RWPE2 (cell line): Measurements from ENCODE around the gene SYNE1.
"Not testable (repeated sequence)": the region's sequence is repeated elsewhere in the genome, so short reads cannot be mapped to it uniquely, and the experiment has no call there.

ENCODE experiments used
- ATAC-seq: fragments of 200-7000 bp; cut with Tn5 transposase; 3 replicates; pipeline ENCODE4 v1.9.1; 2021; ENCODE audit warnings: low read depth
- DNase-seq: peaks from one replicate; pipeline ENCODE4 v3.0.0-alpha.2; 2020; ENCODE audit warnings: low spot score
- H3K27ac ChIP-seq: fragments of 450-650 bp; 2 replicates; pipeline ENCODE4 v1.5.1; 2017; ENCODE audit warnings: mild to moderate bottlenecking; ENCODE audit not compliant: poor library complexity, severe bottlenecking
- H3K27me3 ChIP-seq: fragments of 250-450 bp; sonication (Bioruptor Pico); 2 replicates; pipeline ENCODE4 v1.5.1; 2021; ENCODE audit warnings: mild to moderate bottlenecking, moderate library complexity; ENCODE audit not compliant: insufficient read depth, poor library complexity, severe bottlenecking
- H3K36me3 ChIP-seq: fragments of 250-450 bp; sonication (Bioruptor Pico); 2 replicates; pipeline ENCODE4 v1.5.1; 2020; ENCODE audit warnings: low read depth, mild to moderate bottlenecking, moderate library complexity
- H3K4me1 ChIP-seq: fragments of 250-450 bp; sonication (Bioruptor Pico); 2 replicates; pipeline ENCODE4 v1.5.1; 2021; ENCODE audit warnings: mild to moderate bottlenecking, moderate library complexity; ENCODE audit not compliant: insufficient read depth, poor library complexity, severe bottlenecking
- H3K4me3 ChIP-seq: fragments of 250-450 bp; sonication (Bioruptor Pico); 2 replicates; pipeline ENCODE4 v1.5.1; 2021; ENCODE audit warnings: mild to moderate bottlenecking, moderate library complexity; ENCODE audit not compliant: severe bottlenecking
- H3K9me3 ChIP-seq: fragments of 250-450 bp; sonication (Bioruptor Pico); 2 replicates; pipeline ENCODE4 v1.5.1; 2021; ENCODE audit warnings: mild to moderate bottlenecking, moderate library complexity; ENCODE audit not compliant: severe bottlenecking
- TF ChIP-seq, protein P1 (sequence below): fragments of 450-650 bp; IDR thresholded peaks from one replicate; pipeline ENCODE4 v1.5.1; 2017; ENCODE audit warnings: mild to moderate bottlenecking, moderate library complexity; ENCODE audit not compliant: poor library complexity, severe bottlenecking

The SYNE1 gene

DNA sequence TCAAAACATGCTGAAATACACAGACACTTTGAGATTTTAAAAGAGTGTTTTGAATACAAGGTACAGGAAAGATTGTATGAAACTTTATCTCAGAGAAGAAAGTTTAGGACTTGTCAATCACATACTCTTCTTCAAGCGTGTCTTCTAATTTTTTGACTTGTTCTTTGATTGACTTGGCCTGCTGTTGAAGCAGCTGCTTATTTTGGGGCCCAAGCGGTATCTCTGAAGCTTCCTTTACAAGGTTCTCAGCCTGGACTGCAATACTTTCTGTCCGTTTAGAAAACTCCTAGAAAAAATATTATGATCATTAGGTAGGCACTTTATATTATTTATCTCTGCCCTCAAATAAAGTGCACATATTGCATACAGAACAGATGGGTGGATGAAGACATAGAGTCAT, 201.3 kb downstream of the SYNE1 start:
- H3K9me3 ChIP-seq, result no peaks in the 10 kb centered on the region
- no peaks in the 10 kb centered on the region for H3K27me3 ChIP-seq
- TF ChIP-seq, protein P1, sequence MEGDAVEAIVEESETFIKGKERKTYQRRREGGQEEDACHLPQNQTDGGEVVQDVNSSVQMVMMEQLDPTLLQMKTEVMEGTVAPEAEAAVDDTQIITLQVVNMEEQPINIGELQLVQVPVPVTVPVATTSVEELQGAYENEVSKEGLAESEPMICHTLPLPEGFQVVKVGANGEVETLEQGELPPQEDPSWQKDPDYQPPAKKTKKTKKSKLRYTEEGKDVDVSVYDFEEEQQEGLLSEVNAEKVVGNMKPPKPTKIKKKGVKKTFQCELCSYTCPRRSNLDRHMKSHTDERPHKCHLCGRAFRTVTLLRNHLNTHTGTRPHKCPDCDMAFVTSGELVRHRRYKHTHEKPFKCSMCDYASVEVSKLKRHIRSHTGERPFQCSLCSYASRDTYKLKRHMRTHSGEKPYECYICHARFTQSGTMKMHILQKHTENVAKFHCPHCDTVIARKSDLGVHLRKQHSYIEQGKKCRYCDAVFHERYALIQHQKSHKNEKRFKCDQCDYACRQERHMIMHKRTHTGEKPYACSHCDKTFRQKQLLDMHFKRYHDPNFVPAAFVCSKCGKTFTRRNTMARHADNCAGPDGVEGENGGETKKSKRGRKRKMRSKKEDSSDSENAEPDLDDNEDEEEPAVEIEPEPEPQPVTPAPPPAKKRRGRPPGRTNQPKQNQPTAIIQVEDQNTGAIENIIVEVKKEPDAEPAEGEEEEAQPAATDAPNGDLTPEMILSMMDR, result no peak
- H3K4me1 ChIP-seq, result no peaks in the 10 kb centered on the region
- no peak for ATAC-seq
- no peak overlapping the region for H3K27ac ChIP-seq
- no peak for DNase-seq
- H3K36me3 ChIP-seq, result no peaks in the 10 kb centered on the region
- no peak overlapping the region for H3K4me3 ChIP-seq

DNA sequence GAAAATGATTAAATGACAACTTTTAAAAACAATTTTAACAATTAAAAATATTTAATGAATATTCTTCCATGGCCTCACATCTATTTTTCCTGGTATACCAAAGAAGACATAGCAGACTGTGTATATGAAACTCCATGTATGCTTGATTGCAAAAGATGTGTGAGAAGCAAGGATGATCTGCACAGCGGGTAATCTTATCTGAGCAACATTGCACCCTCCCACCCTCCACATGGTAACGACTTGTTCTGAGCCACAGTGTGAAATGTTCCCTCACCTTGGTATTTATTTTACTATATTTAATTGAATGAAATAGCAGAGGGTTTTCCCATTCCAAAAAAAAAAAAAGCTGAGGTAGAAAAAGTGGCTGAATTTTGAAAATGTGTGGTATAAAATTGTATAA, 204.4 kb downstream of the SYNE1 start:
- H3K27ac ChIP-seq, result no peak overlapping the region
- H3K27me3 ChIP-seq, result no peaks in the 10 kb centered on the region
- no peaks in the 10 kb centered on the region for H3K36me3 ChIP-seq
- H3K4me1 ChIP-seq, result no peaks in the 10 kb centered on the region
- ATAC-seq (no peak), DNase-seq (no peak)
- no peak overlapping the region for H3K4me3 ChIP-seq
- TF ChIP-seq, protein P1, result no peak
- H3K9me3 ChIP-seq, result no peaks in the 10 kb centered on the region

DNA sequence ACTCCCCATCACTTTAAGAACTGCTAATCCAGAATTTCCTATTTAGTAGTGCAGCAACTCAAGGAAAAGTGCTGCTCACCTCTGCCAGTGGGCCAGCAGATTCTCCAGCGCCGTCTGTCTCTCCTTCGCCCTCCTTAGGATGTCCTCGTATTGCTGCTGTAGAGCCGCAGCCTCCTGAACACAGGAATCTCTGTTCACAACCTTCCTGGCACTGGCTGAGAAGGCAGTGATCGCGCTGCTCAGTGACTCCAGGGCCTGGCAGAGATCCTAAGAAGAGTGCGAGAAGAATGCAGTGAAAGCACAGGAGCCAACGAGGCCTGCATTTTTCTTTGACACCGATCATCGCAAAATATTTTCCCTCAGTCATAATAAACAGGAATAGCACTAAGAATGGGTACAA, 209.0 kb downstream of the SYNE1 start:
- TF ChIP-seq, protein P1, result no peak
- Histone ChIP-seq H3K9me3 (no peaks in the 10 kb centered on the region), H3K27ac (no peak overlapping the region), H3K4me1 (no peaks in the 10 kb centered on the region), H3K27me3 (no peaks in the 10 kb centered on the region), H3K36me3 (no peaks in the 10 kb centered on the region), H3K4me3 (no peak overlapping the region)
- no peak for ATAC-seq
- no peak for DNase-seq

DNA sequence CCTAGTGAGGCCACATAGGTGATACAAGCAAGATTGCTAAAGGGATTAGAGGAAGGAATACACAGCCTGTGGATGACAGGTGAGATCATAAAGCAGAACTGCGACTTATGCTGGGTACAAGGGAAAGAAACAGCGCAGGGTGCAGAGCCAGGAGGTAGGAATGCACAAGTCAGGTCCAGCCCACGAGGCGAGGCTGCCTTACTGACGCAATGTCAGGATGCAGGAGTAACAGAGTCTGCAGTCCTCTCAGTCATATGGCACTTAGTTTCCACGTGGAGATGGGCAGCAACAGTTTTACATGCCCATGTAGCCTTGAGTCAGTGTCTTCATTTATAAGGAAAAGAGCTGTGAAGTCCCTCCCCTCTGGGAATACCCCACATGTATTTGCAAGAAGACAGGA, 210.9 kb downstream of the SYNE1 start:
- Histone ChIP-seq H3K27me3 (no peaks in the 10 kb centered on the region), H3K4me1 (no peaks in the 10 kb centered on the region), H3K36me3 (no peaks in the 10 kb centered on the region), H3K4me3 (no peak overlapping the region), H3K27ac (no peak overlapping the region), H3K9me3 (no peaks in the 10 kb centered on the region)
- TF ChIP-seq, protein P1, result no peak
- DNase-seq (no peak), ATAC-seq (no peak)

DNA sequence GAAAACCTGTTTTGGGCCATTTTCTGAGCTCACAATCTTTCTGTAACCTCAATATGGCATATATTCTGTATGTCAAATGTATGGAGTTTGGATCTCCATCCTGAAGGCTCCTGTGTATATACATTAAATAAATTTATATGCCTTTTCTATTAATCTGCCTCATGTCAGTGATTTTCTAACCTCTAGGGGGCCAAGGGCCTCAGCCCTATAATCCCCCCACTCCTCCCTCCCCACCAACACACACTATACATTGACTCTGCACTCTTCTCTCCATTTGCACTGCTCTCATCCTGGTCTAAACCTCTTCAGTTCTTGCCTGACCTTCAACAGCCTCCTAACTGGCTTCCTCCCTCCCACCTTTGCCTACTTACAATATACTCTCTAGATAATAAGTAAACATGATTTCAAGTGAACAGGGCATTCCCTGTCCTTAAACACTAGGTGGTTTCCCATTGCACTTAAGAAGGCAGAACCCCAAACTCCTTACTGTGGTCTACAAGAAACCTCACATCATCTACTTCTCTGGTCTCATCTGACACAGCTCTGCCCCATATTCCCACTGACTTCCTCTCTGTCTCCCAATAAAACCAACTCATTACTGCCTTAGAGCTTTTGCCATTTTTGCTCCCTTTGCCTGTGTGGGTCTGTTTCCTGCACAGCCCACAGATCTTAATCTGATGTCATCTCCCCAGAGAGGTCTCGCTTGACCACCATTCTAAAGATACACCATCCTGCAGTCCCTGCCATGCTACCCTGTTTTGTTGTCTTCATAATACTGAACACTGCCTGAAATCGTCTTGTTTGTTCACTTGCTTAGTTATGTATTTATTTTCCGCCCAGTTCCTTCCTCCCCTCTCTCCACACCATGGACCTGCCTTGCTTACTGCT, 213.7 kb downstream of the SYNE1 start:
- H3K4me3 ChIP-seq, result no peak overlapping the region
- no peaks in the 10 kb centered on the region for H3K9me3 ChIP-seq
- H3K36me3 ChIP-seq, result no peaks in the 10 kb centered on the region
- TF ChIP-seq, protein P1, result no peak
- no peak for DNase-seq
- H3K4me1 ChIP-seq, result no peaks in the 10 kb centered on the region
- no peak for ATAC-seq
- H3K27me3 ChIP-seq, result no peaks in the 10 kb centered on the region
- H3K27ac ChIP-seq, result no peak overlapping the region

DNA sequence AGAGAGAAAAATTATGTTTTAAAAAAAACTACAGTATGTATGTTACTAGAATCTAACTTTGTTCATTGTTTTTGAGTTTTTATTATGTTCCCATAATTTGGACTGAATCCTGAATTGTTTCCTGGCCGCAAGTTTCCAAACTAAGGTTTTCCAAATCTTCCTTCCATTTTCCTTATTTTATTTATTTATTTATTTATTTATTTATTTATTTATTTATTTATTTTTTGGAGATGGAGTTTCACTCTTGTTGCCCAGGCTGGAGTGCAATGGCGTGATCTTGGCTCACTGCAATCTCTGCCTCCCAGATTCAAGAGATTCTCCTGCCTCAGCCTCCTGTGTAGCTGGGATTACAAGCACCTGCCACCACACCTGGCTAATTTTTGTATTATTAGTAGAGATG, 215.7 kb downstream of the SYNE1 start:
- H3K27ac ChIP-seq, DNase-seq, H3K4me3 ChIP-seq, H3K4me1 ChIP-seq, H3K36me3 ChIP-seq, H3K27me3 ChIP-seq, H3K9me3 ChIP-seq, ATAC-seq: not testable (repeated sequence)
